GM18867 (cell line): ENCODE measurements around the gene CES1.
"Not testable (repeated sequence)": the region's sequence is repeated elsewhere in the genome, so short reads cannot be mapped to it uniquely, and the experiment has no call there.

Source experiments
- ATAC-seq: cut with Tn5 transposase; IDR thresholded peaks from one replicate; pipeline ENCODE4 v1.9.1; 2021; ENCODE audit warnings: mild to moderate bottlenecking, moderate library complexity; ENCODE audit not compliant: unreplicated experiment

Gene CES1

DNA sequence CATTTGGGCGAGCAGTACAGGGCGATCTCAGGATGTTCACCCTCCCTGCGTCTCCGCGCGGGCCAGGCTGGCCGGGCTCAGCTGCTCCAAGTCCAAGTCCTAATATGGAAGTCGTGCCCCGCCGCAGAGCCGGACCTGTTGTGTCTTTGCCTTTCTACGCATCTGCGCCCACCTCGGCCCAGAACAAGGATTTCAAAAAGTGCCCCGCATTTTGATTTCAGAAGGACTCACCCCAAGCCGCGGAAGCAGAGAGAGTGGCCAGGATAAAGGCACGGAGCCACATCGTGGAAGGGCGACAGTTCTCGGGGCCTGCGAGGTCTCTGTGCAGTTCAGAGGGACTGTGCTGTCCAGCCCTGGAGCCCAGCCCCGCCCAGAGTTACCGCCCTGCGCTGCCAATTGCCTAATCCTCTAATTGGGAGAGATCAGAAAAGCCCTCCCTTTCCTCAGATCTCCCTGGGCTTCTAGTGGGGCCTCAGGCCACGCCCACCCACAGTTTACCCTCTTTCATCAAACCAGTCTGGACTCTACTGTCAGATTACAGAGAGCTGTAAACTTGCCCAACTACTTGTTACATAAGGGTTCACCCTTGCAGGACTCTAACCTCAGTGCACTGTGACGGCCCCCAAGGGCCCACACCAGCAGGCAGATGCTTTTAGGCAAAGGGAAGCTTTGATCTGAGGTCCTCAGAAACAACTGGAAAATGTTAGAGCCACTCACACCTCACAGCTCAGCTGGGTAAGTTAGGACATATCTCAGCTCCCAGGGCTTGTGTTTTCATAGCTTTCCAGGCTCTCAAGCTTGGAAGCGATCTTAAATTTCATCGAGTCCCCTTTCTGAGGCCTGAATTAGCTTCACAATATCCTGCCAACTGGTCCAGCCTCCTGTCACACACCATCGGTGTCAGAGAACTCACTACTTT lies at the start of gene CES1:
TSS of gene CES1 (minus strand) at position 324 of the 919 bp plus-strand sequence. CDS start at position 283, 41 bp downstream.
- ATAC-seq: no peak

DNA sequence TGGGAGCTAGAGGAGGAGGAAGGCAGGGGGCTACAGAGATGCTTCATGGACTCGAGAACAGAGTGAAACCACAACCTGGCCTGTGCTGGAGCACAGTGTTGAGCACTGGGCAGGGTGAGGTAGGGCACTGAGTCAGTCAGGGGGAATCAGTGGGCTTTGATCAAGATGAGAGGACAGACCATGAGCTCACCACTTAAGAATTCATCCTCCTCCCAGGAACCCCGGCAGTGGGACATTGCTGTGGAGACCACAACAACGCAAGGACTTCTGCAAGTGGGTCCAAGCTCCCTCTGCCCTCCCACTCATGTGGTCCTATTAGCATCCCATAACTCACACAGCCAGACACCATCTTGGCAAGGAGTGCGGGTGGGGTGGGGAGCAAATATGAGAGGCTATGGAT lies 44.0 kb upstream of the CES1 start:
- ATAC-seq: no peak

DNA sequence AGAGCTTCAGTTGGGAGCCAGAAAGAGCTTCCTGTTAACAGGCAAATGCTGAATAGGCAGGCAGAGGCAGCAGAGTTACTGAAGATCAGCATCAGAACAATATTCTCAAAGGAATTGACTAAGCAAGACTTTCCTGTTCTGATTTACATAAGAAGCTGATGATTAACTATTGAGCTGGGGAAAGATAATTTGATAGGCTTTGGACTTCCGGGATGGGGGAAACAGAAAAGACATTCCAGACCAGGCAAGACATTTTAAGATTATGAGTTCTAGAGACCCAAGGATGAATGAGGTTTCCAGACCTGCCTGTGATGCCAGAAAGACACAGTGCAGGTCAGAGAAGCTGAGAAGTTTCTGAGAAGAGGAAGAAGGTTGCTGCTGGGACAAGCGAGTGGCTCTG lies 42.4 kb upstream of the CES1 start, which contains the start of gene CES5A:
TSS of gene CES5A (minus strand) at position 101 of the 400 bp plus-strand sequence. CDS start 152 bp downstream, outside the sequence.
- ATAC-seq: no peak

DNA sequence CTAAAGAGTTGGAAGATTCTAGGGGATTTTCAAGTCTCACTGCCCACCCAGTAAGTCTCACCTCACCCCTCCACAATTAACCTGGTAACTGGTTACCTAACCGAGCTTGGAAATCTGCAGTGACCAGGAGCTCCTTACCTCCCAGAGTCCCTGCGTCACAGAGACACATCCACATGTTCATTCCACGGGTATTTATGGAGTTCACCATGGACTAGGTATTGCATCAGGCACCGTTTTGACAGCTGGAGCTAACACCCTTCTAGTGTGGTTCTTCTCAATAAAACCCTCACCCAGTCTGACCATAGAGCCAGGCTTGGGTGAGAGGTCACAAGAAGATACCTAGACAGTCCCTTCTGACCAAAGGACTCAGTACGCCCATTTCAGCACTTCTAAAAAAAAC lies 40.2 kb upstream of the CES1 start:
- no peak for ATAC-seq

DNA sequence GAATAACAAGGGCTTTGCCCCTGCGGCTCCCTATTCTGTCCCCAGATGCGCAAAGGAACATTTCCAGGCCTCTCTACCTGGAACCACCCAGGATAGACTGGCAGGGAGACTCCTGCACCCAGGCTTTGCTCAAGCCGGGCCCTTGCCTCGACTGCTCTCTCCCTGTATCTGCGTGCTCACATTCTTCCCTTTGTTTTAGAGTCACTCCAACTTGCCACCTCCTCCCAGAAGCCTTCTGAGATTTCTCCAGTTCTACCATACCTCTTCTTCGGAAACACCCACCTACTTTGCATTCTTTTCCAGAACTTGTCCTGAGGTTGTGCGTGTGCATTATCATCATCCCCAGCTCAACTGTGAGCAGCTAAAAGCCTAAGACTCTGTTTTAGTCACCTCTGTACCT lies 39.2 kb upstream of the CES1 start:
- ATAC-seq: no peak

DNA sequence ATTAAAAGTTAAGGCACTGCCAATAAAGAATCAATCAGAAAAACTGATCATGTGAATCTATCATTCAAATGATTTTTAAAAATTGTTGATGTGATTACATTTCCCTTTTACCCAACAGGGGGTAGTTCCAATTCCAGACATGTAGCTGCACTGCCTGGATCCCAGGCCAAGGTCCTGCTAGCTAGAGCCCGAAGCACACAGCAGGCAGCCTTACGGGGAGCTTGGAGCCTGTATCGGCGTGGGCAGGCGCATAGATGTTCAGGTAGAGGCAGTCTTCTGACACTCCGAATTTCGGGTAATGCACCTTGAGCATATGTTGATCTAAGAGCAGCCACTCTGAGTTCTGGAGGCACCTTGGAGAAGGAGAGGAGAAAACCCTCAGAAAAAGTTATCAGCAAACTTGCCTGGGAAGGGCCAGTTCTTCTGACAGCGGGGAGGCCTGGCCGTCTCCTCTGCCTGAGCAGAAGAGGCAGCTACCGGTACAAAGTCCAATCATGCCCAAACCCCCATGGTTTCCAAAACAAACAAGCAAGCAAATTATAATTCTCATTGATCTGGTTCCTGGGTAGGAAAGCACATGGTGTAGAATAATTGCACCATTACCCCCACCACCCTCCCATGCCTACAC lies 38.6 kb upstream of the CES1 start:
- ATAC-seq: no peak

DNA sequence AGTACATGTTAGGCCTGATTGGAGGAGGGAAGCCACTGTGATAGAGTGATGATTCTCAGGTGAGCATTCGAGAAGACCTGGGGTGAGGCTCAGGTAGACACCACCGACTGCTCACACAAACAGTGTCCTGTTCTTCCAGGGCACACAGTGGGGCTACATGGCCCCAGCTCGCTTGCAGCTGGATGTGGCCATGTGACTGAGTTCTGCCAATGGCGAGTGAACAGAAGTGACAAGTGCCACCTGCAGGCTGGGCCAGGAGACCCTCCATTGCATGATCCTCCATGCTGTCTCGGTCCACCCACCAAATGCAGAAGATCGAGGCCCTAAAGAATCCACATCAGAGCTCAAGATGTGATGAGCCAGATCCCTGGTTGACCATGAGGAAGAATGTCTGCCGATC lies 36.1 kb upstream of the CES1 start:
- ATAC-seq: no peak

DNA sequence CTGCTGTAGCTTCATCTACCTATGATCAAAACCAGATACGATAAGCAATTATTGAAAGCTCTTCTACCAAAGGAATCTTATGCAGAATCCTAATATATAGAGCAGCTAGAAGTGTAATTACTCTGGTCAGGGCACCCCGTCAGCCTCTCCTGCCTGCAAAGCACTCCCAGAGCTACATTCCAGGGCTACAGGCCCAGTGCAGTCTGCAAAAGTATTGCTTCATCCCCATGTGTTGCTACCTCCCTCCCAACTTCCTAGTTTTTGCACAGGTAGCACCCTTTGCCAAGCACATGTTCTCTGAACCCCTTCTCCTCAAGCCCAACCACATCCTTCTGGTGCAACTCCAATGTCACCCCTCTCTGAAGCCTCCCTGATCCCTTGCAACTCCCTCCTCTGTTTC lies 35.2 kb upstream of the CES1 start:
- no peak for ATAC-seq

DNA sequence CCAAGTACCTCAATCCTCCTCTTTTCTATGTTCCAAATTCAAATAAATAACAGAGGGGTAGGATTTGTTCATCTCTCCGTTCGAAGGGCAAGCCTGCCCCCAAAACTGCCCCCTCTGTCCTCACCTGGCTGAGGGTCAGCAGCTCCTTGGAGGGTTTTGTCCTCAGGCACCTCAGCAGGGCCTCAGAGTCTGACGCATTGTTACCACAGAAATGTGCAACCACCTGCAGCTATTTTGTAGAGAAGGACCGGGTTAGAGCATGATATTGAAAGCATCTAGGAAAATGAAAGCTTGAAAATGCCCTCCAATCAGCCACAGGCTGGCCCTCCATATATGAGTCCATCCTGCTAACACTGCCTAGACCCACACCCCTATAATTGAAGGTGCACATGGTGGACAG lies 28.4 kb upstream of the CES1 start:
- no peak for ATAC-seq

DNA sequence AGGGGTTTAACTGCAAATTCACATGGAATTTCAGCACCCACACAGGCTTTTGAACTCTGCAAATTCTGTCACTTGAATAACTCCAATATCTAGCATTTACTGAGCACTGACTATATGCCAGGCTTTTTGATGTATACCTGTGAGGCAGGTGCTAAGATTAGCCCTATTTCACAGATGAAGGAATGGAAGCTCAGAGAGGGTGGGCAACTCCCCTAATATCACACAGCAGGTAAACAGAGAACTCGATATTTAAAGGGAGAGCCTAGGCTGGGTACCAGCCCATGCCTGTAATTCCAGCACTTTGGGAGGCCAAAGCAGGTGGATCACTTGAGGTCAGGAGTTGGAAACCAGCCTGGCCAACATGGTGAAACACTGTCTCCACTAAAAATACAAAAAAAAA lies 24.8 kb upstream of the CES1 start:
- ATAC-seq: not testable (repeated sequence)

DNA sequence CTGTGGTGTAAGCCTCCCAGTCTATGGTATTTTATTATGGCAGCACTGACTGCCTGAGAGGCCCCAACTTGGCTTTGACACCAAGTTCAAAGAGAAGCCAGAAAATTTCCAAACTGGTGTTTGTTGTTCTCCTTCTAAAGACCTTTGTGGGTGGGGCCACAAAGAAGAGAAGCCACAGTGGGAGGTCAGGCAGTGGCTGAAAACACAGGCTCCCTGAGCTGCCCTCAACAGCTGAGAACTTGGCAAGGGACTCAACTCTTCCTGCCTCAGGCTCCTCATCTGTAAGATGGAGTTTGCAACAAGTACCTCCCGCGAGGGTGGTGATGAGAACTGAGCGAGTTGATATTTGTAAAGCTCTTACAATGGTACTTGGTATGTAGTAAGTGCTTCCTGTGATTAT lies 24.1 kb upstream of the CES1 start:
- no peak for ATAC-seq

DNA sequence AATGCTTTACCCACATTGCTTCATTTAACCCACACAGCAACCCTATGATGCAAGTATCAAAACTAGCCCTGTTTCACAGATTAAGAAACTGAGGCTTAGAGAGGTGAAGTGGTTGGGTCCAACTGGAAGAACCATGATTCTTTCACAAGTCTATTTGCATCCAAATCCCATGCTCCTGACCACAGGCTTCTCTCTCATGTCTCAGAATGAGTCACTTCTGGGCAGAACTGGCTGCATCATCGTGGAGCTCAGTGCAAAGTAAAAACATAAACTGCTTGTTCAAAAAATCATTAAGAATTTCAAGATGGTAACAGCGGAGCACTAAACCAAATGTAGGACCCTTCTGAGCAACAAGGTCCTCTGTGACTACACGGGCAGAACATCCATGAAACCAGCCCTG lies 20.2 kb upstream of the CES1 start:
- no peak for ATAC-seq

DNA sequence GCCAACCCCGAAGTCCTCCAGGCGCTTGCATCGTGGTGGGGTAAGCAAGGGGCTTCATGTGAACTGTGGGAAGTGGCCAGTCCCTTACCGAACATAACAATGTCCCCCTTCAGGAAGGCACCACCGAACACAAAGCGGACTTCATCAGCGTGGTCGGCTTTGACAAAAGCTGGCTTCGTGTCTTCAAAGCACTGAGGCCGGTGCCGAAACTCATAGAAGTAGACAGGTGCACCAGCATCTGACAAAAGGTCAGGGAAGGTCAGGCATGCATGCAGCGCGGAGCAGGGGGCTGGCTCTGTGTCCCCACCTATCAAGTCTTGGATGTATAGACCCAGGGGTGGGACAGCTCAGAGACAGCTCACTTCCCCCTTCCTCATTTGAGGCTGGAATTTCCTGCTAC lies 16.6 kb upstream of the CES1 start:
- no peak for ATAC-seq

DNA sequence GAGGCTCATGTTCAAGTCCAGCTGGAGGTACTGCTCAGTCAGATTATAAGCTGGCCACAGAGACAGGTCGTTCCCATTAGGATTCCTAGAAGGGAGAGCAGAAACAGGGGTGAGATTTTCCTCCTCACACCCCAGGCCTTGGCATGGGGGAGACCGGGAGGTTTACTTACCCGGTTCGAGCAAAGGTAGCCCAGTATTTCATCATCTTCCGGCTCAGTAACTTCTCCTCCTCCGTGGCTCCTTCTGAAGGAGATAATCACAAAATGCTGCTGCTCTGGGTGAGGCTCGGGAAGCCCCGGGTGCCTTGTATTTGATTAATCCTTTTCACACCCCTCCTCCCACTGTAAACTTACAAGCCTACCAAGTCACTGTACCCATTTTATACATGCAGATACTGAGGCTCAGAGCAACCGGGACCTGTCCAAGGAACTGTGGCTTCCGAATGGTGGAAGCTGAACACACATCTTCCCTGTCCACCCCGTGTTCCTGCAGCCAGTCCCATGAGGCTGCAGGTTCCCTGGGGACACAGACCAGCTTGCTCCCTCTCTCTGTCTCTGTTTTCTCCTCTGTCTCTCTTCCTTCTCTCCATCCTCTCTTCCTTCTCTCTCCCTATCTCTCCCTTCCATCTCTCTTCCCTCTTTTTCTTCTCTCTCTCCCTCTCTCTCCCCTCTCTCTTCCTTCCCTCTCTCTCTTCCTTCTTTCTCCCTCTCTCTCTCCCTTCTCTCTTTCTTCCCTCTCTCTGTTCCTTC lies 13.9 kb upstream of the CES1 start:
- no peak for ATAC-seq

DNA sequence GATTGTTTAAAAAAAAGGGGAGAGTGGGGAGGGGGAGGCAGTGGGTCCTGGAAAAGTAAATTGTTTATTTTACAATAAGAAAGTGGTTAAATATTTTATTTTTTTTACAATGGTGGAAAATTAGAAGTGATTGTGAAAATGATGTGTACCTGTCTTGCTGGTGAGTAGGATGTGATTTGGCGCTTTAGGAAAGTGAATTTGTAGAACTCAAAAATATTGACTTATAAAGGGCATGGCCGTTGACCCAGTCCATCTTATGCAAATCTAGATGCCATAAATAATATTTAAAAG lies 10.2 kb upstream of the CES1 start:
- ATAC-seq: no peak

DNA sequence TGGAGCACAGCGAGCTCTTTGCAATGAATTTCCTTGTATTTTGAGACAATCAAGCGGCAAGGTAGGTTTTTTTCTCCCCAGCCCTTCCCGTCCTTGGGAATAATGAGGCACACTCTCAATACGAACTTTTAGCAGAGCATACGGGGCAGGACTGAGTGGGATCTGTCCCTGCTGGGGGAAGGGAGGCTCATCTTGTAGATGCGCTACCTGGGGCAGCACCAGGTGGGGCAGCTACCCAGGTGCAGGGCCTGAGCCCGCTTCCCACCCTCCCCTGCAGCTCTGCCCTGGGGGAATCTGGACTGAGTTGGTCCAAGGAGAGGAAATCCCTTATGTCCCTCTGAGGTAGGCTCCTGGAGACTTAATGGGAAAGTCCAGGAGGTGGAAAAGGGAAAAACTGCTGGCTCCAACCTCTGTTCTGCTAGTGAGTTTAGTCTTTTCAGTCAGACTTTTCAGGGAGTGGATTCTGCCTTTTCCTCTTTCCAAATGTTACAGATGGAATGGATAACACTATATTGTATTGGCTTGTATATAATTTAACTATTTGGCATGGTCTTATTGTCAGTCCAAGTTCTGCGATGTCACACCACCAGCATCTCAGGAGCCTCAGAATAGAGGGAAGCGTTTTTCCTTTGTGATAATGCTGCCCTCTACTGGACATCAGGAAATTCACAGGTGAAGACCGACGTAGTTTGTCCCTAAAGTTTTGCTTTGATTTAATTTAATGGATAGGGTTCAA lies 9.6 kb upstream of the CES1 start:
- ATAC-seq: no peak

DNA sequence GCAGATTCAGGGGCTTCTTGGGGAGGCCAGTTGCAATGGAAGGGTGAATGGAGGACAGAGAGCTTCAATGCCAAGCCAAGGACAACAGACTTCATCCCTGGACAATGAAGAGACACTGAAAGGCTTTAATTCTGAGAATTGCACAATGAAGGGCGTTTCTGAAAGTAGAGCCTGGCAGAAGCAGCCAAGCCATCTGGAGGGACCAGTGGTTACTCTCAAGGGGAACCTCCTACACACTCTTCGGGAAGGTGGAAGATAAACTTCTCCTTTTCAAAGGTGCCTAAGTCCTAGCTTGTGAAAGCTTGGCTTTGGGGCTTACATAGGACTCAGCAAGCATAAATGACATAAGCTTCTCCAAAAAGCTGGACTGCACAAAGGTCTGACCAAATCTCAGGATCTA lies 6.2 kb upstream of the CES1 start:
- ATAC-seq: no peak

DNA sequence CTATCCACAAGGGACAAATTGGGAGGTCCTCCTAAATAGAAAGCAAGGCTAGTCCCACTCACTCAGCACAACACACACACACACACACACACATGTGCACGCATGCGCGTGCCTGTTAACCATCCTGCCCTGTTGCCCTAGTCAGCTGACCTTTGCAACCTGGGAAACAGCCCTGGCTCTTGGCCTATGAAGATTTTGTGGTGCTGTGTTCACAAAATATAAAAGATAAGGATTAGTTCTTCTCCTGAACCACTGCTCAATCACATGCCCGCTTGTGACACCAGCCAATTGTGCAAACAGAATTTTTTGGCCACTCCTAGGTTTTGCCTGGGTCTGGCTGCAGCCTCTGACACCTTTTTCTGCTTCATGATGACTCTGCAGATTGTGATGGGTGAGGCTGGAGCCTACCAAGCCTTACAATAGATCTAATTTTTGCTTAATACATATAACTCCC lies 3.3 kb upstream of the CES1 start:
- no peak for ATAC-seq

DNA sequence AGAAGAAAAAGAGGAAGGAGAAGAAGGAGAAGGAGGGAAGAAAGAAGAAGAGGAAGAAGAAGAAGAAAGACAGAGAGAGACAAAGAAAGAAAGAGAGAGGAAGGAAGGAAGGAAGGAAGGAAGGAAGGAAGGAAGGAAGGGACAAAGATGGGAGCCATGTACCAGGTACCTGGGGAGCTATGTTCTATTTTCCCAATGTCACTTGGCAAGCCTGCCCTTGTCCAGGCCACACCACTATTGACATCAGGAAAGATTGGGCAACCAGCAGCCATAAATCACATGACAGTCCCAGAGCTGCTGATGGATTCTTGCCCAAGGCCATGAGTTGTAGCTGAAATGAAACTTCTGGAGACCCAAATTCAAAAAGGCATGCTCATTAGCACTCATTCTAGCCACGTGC lies 2.7 kb upstream of the CES1 start:
- no peak for ATAC-seq

DNA sequence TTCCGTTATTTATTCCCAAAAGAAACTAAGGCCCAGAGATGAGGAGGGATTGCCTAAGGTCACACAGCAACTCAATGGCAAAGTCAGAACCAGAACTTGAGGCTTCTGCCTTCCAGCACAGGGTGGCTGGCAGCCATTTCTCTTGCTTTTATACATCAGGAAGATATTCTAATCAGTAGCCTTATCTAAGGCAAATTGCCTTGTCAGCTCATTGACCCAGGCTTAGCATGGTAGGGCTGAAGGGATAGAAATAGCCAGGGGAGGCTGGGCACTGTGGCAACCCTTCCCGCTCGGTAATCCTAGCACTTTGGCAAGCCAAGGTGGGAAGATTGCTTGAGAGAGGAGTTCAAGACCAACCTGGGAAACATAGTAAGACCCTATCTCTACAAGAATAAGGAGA lies 2.3 kb upstream of the CES1 start:
- not testable (repeated sequence) for ATAC-seq

DNA sequence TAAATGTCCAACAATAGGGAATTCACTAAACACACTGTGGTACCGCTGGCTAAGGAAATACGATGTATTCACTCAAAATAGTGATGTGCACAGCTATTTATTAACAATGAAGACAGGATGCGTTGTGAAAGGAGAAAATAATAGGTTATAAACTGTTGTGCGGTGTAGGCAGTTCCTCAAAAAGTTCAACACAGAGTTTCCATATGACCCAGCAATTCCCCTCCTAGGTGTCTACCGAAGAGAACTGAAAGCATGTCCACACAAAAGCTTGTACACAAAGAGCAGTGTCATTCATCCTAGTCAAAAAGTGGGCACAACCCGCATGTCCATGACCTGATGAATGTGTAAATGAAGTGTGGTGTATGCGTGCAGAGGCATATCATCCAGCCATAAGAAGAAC lies 1.2 kb upstream of the CES1 start:
- peak; percentile 82 for ATAC-seq
